Measurements from ENCODE around the gene GNG4. TPM values are rescaled to one million over a fixed set of nuclear protein-coding genes. Genes with fewer than 3 reads are reported as not detected.
"Not testable (repeated sequence)": the region's sequence is repeated elsewhere in the genome, so short reads cannot be mapped to it uniquely, and the experiment has no call there.

Gene GNG4
- total RNA-seq, 1 donor = 7.3 TPM

DNA sequence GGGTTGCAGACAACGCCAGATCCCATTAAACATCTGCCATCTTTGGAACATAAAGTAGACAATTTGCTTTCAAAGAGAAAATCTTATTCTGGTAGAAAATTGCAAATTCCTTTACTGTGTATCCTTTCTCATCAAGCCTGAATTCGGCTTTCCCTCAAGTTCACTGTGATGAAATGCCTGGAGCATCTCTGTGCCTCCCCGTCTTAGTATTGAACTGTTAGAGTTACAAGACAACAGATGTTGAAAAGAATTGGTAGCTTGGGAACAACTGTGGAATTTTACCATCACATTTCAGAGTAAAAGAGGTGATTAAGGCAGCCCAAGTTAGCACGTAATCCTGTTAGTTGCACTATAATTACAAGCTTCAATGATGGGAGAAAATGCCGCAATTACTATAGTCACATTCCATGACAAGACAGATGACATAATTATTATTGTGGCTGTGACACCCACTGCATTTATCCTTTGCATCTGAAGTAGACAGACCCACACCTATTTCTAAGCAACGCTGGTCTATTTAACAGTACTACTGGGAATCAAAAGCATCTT, 90.9 kb downstream of the GNG4 start:
- TF ChIP-seq, protein P1, sequence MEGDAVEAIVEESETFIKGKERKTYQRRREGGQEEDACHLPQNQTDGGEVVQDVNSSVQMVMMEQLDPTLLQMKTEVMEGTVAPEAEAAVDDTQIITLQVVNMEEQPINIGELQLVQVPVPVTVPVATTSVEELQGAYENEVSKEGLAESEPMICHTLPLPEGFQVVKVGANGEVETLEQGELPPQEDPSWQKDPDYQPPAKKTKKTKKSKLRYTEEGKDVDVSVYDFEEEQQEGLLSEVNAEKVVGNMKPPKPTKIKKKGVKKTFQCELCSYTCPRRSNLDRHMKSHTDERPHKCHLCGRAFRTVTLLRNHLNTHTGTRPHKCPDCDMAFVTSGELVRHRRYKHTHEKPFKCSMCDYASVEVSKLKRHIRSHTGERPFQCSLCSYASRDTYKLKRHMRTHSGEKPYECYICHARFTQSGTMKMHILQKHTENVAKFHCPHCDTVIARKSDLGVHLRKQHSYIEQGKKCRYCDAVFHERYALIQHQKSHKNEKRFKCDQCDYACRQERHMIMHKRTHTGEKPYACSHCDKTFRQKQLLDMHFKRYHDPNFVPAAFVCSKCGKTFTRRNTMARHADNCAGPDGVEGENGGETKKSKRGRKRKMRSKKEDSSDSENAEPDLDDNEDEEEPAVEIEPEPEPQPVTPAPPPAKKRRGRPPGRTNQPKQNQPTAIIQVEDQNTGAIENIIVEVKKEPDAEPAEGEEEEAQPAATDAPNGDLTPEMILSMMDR (IDR thresholded peaks at IDR 0.05; ENCODE audit: insufficient read depth, low read depth, low read length) = no peak
- no peak overlapping the region for H3K4me3 ChIP-seq (ENCODE audit: low read depth, low read length)
- no peak for DNase-seq (ENCODE audit: low read depth)

DNA sequence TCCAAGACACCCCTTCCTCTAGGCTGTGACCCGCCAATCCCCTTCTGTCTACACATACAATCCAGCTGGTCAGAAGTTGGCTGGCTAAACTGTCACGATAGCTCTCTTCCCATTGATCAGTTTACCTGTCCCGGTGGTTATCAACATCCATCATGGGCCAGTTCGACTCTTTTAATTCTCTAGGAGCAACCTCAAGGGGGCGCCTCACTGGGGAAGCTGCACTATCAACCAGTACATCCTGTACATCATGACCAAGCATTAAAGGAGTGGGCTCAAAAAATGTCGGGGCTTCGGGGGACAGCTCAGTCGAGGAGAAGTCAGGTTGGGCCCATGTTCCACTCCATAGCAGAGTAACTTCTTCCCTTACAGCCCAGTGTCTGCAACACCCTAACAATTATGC, 92.1 kb downstream of the GNG4 start:
- TF ChIP-seq, protein P1 (IDR thresholded peaks at IDR 0.05; ENCODE audit: insufficient read depth, low read depth, low read length) = no peak
- no peak overlapping the region for H3K4me3 ChIP-seq (ENCODE audit: low read depth, low read length)
- DNase-seq (ENCODE audit: low read depth) = no peak

DNA sequence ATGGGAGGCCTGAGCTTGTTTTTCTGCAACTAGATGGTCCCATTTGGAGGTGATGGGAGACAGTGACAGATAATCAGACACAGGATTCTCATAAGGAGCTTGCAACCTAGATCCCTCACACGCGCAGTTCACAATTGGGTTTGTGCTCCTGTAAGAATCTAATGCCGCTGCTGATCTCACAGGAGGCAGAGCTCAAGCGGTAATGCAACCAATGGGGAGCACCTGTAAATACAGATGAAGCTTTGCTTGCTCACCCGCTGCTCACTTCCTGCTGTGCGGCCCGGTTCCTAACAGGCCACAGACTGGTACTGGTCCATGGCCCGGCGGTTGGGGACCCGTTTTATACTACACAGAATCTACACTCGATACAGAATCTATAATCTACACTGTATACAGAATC, 92.8 kb downstream of the GNG4 start:
- no peak overlapping the region for H3K4me3 ChIP-seq (ENCODE audit: low read depth, low read length)
- TF ChIP-seq, protein P1 (IDR thresholded peaks at IDR 0.05; ENCODE audit: insufficient read depth, low read depth, low read length) = no peak
- no peak for DNase-seq (ENCODE audit: low read depth)

DNA sequence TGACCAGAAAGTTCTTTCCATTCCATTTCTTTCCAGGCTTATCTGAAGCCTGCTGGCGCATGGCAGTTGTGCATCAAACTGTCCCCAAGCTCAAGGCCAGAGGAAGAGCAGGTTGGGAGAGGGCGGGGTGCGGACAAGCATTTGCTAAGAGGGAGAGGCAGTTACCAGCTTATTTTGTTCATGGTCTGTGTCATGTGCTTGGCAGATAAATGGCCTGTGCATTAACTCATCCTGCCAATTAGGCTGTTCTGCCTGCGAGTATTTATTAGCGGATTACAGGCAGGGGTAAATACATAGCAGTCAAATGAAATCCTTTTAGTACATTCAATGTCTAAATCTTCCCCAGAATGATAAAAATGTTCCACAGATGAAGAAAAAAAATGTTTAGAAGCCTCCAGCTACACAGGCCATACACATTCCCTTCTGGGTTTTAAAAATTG, 96.5 kb downstream of the GNG4 start:
- H3K4me3 ChIP-seq (ENCODE audit: low read depth, low read length) = no peak overlapping the region
- TF ChIP-seq, protein P1 (IDR thresholded peaks at IDR 0.05; ENCODE audit: insufficient read depth, low read depth, low read length) = no peak
- peak; percentile 60 for DNase-seq (ENCODE audit: low read depth)

DNA sequence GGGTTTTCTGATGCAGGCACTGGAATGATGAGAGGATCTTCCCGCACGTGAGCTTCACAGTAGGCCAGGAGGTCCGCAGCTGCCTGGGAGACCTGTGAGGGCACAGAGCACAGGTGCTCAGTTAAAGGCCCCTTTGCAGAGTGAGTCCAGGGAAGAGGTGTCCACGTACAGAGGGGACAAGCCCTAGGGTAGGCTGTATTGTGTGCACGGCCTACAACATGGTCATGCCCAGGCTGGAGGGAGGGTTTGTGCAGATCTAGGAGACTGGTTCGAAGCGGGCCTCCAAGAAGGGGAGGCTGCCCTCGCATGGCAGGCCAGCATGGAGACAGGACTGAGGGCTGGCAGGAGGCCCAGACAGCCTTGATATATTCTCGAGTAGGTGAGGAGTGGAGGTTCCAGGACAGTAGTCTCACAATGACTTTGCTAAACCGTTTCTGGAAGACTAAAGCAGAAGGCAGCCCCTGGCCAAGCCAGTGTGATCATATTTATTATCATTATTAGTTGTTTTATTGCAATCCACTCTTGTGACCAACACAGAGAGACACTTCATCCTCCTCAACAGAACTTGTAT, 97.4 kb downstream of the GNG4 start:
- no peak overlapping the region for H3K4me3 ChIP-seq (ENCODE audit: low read depth, low read length)
- TF ChIP-seq, protein P1 (IDR thresholded peaks at IDR 0.05; ENCODE audit: insufficient read depth, low read depth, low read length) = no peak
- no peak for DNase-seq (ENCODE audit: low read depth)

DNA sequence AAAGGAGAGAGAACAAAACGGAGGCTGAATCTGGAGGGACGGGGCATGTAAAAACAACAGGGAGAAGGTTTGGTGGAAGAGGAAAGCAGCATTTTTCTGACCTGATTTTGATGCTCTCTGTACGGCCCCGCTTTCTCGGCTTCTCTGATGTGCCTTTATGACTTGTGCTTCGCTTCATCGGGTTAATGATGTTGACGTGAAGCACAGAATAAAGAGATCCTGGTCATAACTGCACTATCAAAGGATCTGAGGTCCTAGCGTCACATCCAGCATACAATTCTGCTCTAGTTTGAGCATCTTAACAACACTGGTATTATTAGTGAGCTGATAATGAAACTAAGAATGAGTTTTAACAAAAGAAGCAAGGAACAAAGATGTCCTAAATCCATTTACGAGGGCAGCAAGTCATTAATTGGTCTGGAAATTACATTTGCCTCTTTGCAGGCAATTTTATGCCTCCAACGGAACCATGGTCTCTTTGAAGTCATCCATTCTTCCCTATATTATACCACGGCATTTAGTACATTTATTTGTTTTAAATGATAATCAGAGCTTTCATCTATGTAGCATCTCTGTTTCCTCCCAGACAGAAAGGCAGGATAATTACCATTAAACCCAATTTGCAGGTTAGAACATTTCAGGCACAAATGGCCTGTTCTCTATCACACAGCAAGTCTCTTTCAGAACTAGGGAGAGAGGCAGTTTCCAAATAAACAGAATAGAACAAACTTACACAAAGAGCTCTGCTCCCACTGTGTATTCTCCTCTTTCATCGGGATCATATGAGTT, 100.0 kb downstream of the GNG4 start:
- no peak for DNase-seq (ENCODE audit: low read depth)
- TF ChIP-seq, protein P1 (IDR thresholded peaks at IDR 0.05; ENCODE audit: insufficient read depth, low read depth, low read length) = no peak
- H3K4me3 ChIP-seq (ENCODE audit: low read depth, low read length) = no peak overlapping the region

DNA sequence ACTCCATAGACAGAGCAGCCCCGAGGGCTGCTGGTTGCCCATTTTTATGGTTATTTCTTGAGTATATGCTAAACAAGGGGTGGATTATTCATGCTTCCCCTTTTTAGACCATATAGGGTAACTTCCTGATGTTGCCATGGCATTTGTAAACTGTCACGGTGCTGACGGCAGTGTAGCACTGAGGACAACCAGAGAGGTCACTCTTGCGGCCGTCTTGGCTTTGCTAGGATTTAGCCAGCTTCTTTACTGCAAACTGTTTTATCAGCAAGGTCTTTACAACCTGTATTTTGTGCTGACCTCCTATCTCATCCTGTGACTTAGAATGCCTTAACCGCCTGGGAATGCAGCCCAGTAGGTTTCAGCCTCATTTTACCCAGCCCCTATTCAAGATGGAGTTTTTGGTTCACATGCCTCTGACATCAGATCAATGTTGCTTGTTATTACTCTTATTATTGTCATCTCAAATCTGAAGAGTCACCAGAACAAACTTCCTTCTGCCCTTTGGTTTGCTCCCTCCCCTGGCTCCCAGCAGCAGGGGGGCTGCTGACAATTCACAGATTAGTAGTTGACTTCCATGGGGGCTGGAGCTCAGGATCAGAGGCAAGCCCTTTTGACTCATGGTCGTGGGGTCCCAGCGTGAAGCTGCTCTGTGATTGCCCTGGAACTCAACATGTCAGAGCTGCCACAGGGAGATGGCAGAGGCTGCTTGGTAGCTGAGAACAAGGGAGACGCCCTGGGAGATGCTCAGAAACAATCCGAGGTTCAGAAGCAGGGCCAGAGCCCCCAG, 103.0 kb downstream of the GNG4 start:
- DNase-seq (ENCODE audit: low read depth) = peak; percentile 53
- not testable (repeated sequence) for H3K4me3 ChIP-seq (ENCODE audit: low read depth, low read length)
